HCT116 (cell line): ENCODE results near the gene FAM111A. TPM values are rescaled to one million over a fixed set of nuclear protein-coding genes. Genes with fewer than 3 reads are reported as not detected.

Experiments used
- ATAC-seq: fragments of 200-7000 bp; cut with Tn5 transposase; 2 replicates; pipeline ENCODE4 v1.9.1; 2020; ENCODE audit warnings: mild to moderate bottlenecking, moderate library complexity
- BruUV-seq: library from RNA; stranded (reverse); fragments of 400-500 nt; replicated peaks from 2 replicates; lab custom pipeline; 2021; lab: Mats Ljungman, UMichigan
- CTCF ChIA-PET: fragments of 300-600 bp; sonication (Branson Sonifier 250); formaldehyde crosslinking; loops from one replicate; lab custom pipeline; 2021; ENCODE audit warnings: antibody characterized with exemption; lab: Charles Lee
- POLR2A ChIA-PET: fragments of 300-600, 350-600 bp; sonication (Branson Sonifier 250); formaldehyde crosslinking; loops from one replicate; lab custom pipeline; 2021; ENCODE audit warnings: antibody characterized with exemption; lab: Charles Lee
- RAD21 ChIA-PET, 2 experiments: fragments of 300-600 bp; sonication (Branson Sonifier 250); formaldehyde crosslinking; loops; one replicate each; lab custom pipeline; 2023; ENCODE audit warnings: low total read pairs in 2 of 2; ENCODE audit not compliant: uncharacterized antibody in 2 of 2, unreplicated experiment in 2 of 2, low non-redundant PET in 1 of 2; lab: Charles Lee
- DNase-seq: peaks from one replicate; pipeline ENCODE4 v3.0.0-alpha.2; 2010; ENCODE audit warnings: low read depth, low spot score
- H2AFZ ChIP-seq: fragments of 200-600 bp; shearing (Covaris generic), sonication (generic); 2 replicates; pipeline ENCODE4 v1.6.1; 2017; ENCODE audit warnings: low read depth, mixed run types, mixed read lengths, antibody characterized with exemption, low read length; ENCODE audit not compliant: poor library complexity, severe bottlenecking
- H3K27ac ChIP-seq: 2 replicates; pipeline ENCODE4 v1.5.1; 2012; ENCODE audit warnings: low read depth, low read length
- H3K27me3 ChIP-seq: fragments of 200-600 bp; sonication (generic); 2 replicates; pipeline ENCODE4 v1.6.1; 2016; ENCODE audit warnings: mixed run types, low read length, mixed read lengths; ENCODE audit not compliant: insufficient read depth
- H3K36me3 ChIP-seq, 2 experiments: fragments of 200-500 bp in 1 of 2; fragments of 200-600 bp in 1 of 2; sonication (Bioruptor generic) in 1 of 2; sonication (generic) in 1 of 2; 2 replicates each; pipeline versions ENCODE4 v1.5.1 to v1.6.1; 2014 to 2016; ENCODE audit warnings: low read length in 2 of 2, inconsistent platforms in 1 of 2, mixed read lengths in 1 of 2, mixed run types in 1 of 2; ENCODE audit not compliant: insufficient read depth in 2 of 2, control insufficient read depth in 1 of 2
- H3K4me1 ChIP-seq, 2 experiments: fragments of 200-600 bp in 1 of 2; sonication (generic) in 1 of 2; 2 replicates each; pipeline versions ENCODE4 v1.5.1 to v1.6.1; 2012 to 2017; ENCODE audit warnings: low read length in 2 of 2, inconsistent platforms in 1 of 2, mild to moderate bottlenecking in 1 of 2, mixed read lengths in 1 of 2, mixed run types in 1 of 2, moderate library complexity in 1 of 2; ENCODE audit not compliant: insufficient read depth in 2 of 2, control insufficient read depth in 1 of 2
- H3K4me2 ChIP-seq: fragments of 200-600 bp; sonication (generic); 2 replicates; pipeline ENCODE4 v1.6.1; 2017; ENCODE audit warnings: mixed run types, low read length, mixed read lengths
- H3K4me3 ChIP-seq, 2 experiments: fragments of 200-600 bp in 1 of 2; sonication (generic) in 1 of 2; replicated peaks in 1 of 2; 2 replicates each; pipeline ENCODE4 v1.5.1; 2011 to 2016; ENCODE audit warnings: low read length in 2 of 2, control low read depth in 1 of 2, low read depth in 1 of 2, mild to moderate bottlenecking in 1 of 2, mixed read lengths in 1 of 2, mixed run types in 1 of 2
- H3K79me2 ChIP-seq: fragments of 200-600 bp; sonication (generic); 2 replicates; pipeline ENCODE4 v1.6.1; 2017; ENCODE audit warnings: mild to moderate bottlenecking, mixed run types, low read length, moderate library complexity, mixed read lengths; ENCODE audit not compliant: insufficient read depth
- H3K9ac ChIP-seq: fragments of 200-600 bp; sonication (generic); 2 replicates; pipeline ENCODE4 v1.6.1; 2016; ENCODE audit warnings: low read length, mixed read lengths
- H3K9me2 ChIP-seq: fragments of 200-600 bp; sonication (generic), shearing (Covaris generic); 2 replicates; pipeline ENCODE4 v1.6.1; 2017; ENCODE audit warnings: mixed run types, mild to moderate bottlenecking, moderate library complexity; ENCODE audit not compliant: insufficient read depth
- H3K9me3 ChIP-seq, 2 experiments: fragments of 200-500 bp in 1 of 2; fragments of 200-600 bp in 1 of 2; sonication (Bioruptor generic) in 1 of 2; sonication (generic) in 1 of 2; 2 replicates each; pipeline ENCODE4 v1.6.1; 2014 to 2017; ENCODE audit warnings: low read length in 2 of 2, mixed read lengths in 2 of 2, inconsistent platforms in 1 of 2, low read depth in 1 of 2, mild to moderate bottlenecking in 1 of 2, mixed run types in 1 of 2, moderate library complexity in 1 of 2; ENCODE audit not compliant: control insufficient read depth in 1 of 2, insufficient read depth in 1 of 2
- H4K20me1 ChIP-seq: fragments of 200-600 bp; sonication (generic), shearing (Covaris generic); 2 replicates; pipeline ENCODE4 v1.6.1; 2017; ENCODE audit warnings: mixed run types, mild to moderate bottlenecking, moderate library complexity; ENCODE audit not compliant: insufficient read depth
- EGR1 ChIP-seq: IDR thresholded peaks from 2 replicates; pipeline ENCODE4 v1.6.1; 2012; ENCODE audit warnings: low read depth
- EZH2 ChIP-seq: fragments of 200-600 bp; sonication (generic); IDR thresholded peaks from 2 replicates; pipeline ENCODE4 v1.6.1; 2017; ENCODE audit warnings: antibody characterized with exemption, mixed run types
- FOSL1 ChIP-seq: IDR thresholded peaks from 2 replicates; pipeline ENCODE4 v1.6.1; 2012; ENCODE audit warnings: low read depth
- JUND ChIP-seq: IDR thresholded peaks from 2 replicates; pipeline ENCODE4 v1.6.1; 2012
- MAX ChIP-seq: IDR thresholded peaks from 2 replicates; pipeline ENCODE4 v1.6.1; 2012
- POLR2A ChIP-seq: IDR thresholded peaks from 2 replicates; pipeline ENCODE4 v1.7.0; 2011; ENCODE audit warnings: borderline replicate concordance; ENCODE audit not compliant: insufficient read depth, insufficient read length; ENCODE audit errors: extremely low read depth
- POLR2AphosphoS5 ChIP-seq: IDR thresholded peaks from 2 replicates; pipeline ENCODE4 v1.6.1; 2011; ENCODE audit warnings: mild to moderate bottlenecking, low read depth, low read length, moderate library complexity
- RAD21 ChIP-seq: IDR thresholded peaks from 2 replicates; pipeline ENCODE4 v1.6.1; 2012; ENCODE audit warnings: low read depth, mild to moderate bottlenecking
- REST ChIP-seq: IDR thresholded peaks from 2 replicates; pipeline ENCODE4 v1.6.1; 2012; ENCODE audit warnings: low read depth
- SIN3A ChIP-seq: IDR thresholded peaks from 2 replicates; pipeline ENCODE4 v1.6.1; 2012; ENCODE audit warnings: low read depth
- SRF ChIP-seq: IDR thresholded peaks from 2 replicates; pipeline ENCODE4 v1.6.1; 2012; ENCODE audit warnings: low read depth
- TCF7L2 ChIP-seq: IDR thresholded peaks from 2 replicates; pipeline ENCODE4 v1.7.0; 2011; ENCODE audit warnings: borderline replicate concordance, inconsistent platforms; ENCODE audit not compliant: insufficient read depth, insufficient read length; ENCODE audit errors: extremely low read depth
- ZBTB33 ChIP-seq: IDR thresholded peaks from 2 replicates; pipeline ENCODE4 v1.6.1; 2011; ENCODE audit warnings: mild to moderate bottlenecking, low read length, moderate library complexity; ENCODE audit not compliant: insufficient replicate concordance; ENCODE audit errors: extremely low read depth
- ZFX ChIP-seq: fragments of 450-650 bp; IDR thresholded peaks from 2 replicates; pipeline ENCODE4 v1.6.1; 2017
- intact Hi-C: fragments of 100-400 bp; cut with micrococcal nuclease; formaldehyde crosslinking; loops from 2 replicates; pipeline ENCODE4 v1.10.0; 2022
- total RNA-seq: library from RNA; stranded (reverse); gene quantifications from one replicate; pipeline ENCODE4 v1.2.1, GENCODE V29; 2021; ENCODE audit not compliant: unreplicated experiment

Gene FAM111A
- total RNA-seq, 1 experiment from 2014 or later = 30.3 TPM

- ATAC-seq (no peak), DNase-seq (no peak)
- H3K9ac ChIP-seq = no peak overlapping the region
- RAD21 ChIA-PET = no interaction called here
- H2AFZ ChIP-seq = no peak overlapping the region
- H3K4me3 ChIP-seq = no peak overlapping the region
- no peak overlapping the region for H3K4me2 ChIP-seq
- no peaks in the 10 kb centered on the region for H4K20me1 ChIP-seq
- H3K27ac ChIP-seq = no peak overlapping the region
- intact Hi-C loops = no loop called here
- no TSS peak for BruUV-seq
- TF ChIP-seq EGR1 = no peak
- TF ChIP-seq EZH2 = no peak
- no peak for TF ChIP-seq SIN3A
- no peak for TF ChIP-seq ZBTB33
- TF ChIP-seq FOSL1 = no peak
- TF ChIP-seq ZFX = no peak
- TF ChIP-seq JUND = no peak
- TF ChIP-seq TCF7L2 = no peak
- TF ChIP-seq POLR2AphosphoS5 = no peak
- no peak for TF ChIP-seq RAD21
- TF ChIP-seq MAX = no peak
- no peak for TF ChIP-seq REST
- TF ChIP-seq SRF = no peak
- TF ChIP-seq POLR2A = no peak
- H3K4me1 ChIP-seq = no peaks in the 10 kb centered on the region
- H3K9me2 ChIP-seq = no peaks in the 10 kb centered on the region
- no peaks in the 10 kb centered on the region for H3K27me3 ChIP-seq
- H3K79me2 ChIP-seq = no peaks in the 10 kb centered on the region
- POLR2A ChIA-PET = no interaction called here
- 0 out of 4 replicates have a peak, but pooled peaks cover 0 to 12% of the 10 kb centered on the region in 2 experiments for H3K36me3 ChIP-seq
- CTCF ChIA-PET = no interaction called here
- peaks cover 0 to 9% of the 10 kb centered on the region in 2 experiments; a peak in 3 of 4 replicates for H3K9me3 ChIP-seq
These were observed 24.9 kb upstream of the FAM111A start for GRCh38 chr11:59117774-59118173.
